Stimulated activated CD8-positive, alpha-beta memory T cell treated with anti-CD3 and anti-CD28 coated beads, Interleukin-7, amount 100 ng/mL, for 24 hours (primary cell): Measurements from ENCODE around the gene GRIK4.

Source experiments
- DNase-seq: peaks from one replicate; pipeline ENCODE4 v3.0.0-alpha.2; 2020; ENCODE audit warnings: low read depth

The GRIK4 gene

DNA sequence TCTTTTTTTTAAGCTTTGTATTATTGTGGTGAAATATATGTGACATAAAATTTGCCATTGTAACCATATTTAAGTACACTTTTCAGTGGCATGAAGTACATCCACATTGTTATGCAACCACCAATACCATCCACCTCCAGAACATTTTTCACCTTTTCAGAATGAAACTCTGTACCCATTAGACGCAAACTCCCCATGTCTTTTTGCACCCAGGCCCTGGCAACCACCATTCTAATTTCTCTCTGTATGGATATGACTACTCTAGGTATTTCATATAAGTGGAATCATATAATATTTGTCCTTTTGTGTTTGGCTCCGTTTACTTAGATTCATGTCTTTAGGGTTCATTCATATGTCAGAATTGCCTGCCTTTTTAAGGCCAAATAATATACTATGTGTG, 329.5 kb downstream of the GRIK4 start:
- no peak for DNase-seq

DNA sequence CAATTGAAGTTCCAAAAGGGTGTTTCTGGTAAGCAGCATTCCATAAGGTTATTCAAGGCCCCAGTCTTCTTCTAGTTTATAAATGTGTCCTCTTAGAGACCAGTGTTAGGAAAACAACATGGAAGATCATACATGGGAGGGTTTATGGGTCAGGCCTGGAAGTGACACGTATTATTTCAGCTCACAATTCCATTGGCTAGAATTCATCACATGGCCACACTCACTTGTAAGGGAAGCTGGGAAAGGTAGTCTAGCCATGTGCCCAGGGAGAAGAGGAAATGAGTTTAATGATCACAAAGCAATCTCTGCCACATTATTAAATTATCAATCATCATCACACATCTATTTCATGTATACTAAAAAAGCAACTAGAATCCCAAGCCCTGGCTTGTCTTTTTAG, 330.6 kb downstream of the GRIK4 start:
- no peak for DNase-seq

DNA sequence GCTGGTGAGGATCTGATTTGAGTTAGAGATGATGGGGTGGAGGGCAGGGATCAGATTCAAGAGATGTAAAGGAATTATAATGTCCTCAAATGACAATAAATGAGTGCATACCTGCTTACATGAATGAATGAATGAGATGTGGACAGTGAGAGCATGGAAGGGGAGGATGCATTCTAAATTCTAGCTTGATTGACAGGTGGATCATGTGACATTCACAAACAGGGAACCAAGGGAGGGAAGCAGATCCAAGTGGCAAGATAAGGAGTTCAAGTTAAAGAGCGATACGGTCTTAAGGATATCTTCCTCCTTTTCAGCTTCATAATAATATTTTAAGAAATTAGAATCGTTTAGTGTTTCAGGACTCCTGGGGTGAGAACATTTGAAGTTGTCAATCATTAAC, 341.9 kb downstream of the GRIK4 start:
- DNase-seq: no peak

DNA sequence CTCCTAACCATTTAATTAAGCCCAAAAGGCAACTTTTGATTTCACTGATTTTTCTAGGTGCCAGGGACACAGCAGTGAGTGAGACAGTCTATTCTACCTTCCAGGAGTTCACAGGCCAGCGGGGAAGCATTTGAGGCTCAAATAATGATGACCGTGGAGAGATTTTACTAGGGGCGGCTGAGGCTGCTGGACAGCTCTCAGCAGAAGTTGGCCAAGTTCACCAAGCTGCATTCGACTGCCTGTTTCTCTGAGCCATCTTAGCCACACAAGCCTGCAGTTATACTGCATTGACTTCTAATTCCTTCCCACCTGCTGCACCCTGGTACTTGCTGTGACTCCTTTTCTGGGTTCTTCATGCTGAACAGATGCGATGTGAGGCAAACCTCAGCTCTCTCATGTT, 343.4 kb downstream of the GRIK4 start:
- DNase-seq: no peak

DNA sequence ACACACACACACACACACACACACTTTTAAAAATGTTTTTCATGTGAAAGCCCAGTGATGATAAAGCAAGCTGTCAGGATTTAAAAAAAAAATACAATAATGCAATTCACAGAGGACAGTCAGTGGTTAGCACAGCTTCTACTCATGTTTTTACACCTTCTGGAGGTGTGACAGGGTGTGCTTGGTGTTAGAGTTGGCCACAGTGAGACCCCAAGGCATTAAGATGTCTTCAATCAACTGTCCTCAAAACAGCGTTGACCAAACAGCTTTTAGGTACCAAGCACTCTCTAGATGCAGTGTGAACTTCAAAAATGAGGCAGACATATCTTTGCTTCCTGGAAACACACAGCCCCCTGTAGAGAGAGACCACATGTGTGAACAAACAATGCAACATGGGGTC, 346.0 kb downstream of the GRIK4 start:
- DNase-seq: no peak

DNA sequence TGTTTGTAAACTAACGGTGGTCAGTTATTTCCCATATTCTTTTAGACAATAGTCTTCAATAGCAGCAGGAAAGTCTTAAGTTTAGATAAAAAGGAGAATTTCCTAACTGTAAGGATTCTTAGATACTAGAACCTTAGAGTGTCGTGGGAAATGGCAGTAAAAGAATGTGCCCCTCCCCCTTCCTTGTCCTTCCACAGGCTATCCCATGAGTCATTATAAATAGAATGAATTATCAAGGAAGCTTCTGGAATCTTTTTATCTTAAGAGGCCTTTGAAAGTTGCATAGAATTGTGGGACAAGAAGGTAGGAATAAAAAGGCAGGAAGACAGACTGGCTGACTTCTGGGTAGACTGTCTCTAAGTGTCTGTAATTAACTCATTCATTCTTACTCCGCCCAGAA, 347.2 kb downstream of the GRIK4 start:
- no peak for DNase-seq

DNA sequence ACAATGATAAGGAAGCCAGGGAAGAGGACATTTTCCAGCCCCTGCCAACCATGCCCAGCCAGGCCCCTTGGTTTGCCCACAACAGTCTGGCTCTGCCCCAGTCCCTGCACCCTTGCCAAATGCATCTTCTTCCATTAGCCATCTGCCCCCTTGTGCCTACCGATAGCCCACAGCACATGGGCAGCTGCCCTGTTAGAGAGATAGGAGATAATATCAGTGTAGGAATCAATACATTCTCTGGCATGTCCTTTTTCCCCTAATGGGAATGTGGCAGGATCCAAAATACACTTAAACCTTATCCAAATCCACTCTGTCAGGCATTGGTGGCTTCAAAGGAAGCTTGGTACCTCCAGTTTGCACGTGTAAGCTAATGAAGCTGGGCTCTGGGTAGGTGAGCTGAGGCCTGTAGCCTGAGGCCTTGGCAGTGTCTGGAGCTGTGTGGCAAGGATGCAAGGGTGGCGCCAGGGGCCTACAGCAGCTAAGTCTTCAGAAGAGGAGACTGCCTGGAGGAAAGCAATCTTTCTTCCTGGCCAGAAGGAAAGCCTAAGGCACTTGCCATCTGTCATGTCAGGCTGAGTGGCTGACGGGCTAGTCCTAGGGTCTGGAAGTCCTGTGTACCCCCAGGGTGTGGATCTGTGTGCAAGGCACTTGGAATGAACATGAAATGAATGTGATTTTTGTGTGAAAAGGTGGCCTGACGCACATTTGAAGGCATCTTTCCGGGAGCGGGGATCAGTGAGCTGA, 348.2 kb downstream of the GRIK4 start:
- no peak for DNase-seq

DNA sequence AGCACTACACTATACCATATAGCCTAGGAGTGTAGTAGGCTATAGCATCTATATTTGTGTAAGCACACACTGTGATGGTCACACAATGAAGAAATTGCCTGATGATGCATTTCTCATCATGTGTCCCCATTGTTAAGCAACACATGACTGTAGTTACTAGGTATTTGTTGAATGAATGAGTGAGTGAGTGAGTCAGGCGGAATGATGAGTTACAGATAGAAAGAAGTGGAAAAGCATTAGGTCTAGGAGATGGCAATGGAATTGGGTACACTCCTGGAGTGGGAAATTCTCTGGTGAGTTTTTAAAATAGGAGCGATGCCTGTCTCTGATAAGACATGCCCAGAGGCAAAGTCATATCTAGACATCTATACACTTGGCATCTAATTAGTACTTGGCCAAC, 351.8 kb downstream of the GRIK4 start:
- no peak for DNase-seq

DNA sequence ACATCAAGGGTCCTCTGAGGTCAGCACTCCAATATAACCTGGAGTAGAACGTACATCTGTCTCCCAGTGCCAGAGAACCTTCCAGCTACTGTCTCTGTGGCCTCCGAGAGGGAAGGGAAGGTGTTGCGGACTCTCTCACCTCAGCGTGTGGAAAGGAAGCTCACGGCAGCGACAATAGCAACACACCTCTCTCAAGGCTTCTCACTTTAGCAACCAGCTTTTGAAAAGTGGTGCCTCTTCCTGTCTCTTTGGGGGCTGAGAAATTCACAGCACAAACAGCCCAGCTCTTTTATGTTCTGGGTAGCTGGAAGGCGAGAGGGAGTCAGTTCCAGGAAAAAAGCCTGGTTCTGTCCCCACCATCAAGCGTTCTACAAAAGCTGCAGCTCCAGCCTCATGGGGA, 355.5 kb downstream of the GRIK4 start:
- DNase-seq: no peak

DNA sequence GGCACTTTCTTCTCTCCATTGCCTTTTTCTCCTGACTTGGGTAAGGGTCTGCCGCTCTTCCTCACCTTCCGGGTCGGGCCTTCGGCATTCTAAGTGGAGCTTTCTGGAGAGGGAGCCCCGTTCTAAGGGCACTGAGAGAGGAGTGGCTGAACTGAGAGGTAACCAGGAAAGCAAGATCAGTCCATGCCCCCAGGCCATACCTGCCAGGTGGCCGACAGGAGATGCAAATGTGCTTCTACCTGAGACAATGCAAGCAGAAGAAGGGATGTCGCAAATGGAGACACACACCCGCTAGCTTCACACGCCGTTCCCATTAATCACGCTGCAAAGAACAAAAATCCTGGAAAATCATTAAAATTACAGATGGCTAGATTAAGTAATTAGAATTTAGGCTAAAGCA, 356.0 kb downstream of the GRIK4 start:
- DNase-seq: no peak

DNA sequence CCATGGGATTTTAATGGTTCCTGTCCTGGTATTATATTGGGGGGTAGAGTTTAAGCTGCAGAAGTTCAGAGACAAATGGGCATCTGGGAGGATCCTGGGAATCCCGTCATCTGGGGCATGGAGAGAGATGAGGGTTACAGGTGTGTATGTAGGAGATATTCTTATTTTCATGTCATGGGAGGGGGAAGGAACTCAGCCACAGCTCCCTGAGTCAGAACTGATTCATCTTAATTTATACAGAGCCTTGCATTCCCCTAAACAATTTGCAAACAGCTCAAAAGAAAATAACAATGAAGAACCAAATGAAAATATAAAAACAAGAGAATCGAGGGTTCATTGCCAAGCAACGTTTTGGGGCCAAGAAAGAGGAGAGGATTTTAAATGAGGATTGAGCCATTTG, 356.4 kb downstream of the GRIK4 start:
- DNase-seq: no peak

DNA sequence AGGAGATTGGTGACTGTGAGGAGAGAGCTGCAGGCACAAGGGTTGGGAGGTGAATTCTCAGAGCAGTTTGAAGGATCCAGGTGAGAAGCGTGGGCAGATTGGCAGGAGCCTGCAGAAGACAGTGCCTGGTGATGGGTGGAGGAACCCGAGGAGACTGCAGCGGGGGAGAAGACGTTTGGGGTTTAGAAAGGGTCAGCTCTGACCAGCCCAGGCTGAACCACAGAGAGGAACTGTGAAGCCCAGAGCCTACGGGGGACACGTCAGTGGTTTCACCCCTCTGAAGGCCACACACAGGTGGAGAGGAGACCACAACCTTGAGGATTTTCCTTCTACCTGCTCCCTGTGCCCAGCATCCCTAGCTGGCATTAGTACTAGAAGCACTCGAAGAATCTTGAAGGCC, 357.5 kb downstream of the GRIK4 start:
- no peak for DNase-seq

DNA sequence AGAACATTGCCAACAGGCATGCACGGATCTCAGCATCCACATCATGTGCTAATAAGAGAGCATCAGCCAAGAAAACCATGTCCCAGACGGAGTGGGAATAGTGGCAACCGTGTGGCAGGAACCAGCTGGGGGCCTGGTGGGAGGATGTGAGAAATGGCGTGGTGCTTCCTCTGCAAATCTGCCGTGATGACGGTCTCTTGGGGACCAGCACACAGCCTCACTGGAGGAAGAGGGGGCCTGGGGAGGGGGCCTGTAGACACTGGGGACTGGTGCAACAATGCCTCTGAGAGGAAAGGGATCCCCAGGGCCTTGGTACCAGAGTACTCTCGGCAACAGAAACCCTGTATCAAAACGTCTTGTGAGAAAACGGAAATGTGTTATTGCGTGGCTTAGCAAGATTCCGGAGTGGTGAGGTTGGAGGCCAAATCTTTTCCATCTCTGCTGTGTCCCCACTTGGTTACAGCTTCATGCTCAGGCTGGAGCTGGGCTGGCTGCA, 358.0 kb downstream of the GRIK4 start:
- DNase-seq: no peak

DNA sequence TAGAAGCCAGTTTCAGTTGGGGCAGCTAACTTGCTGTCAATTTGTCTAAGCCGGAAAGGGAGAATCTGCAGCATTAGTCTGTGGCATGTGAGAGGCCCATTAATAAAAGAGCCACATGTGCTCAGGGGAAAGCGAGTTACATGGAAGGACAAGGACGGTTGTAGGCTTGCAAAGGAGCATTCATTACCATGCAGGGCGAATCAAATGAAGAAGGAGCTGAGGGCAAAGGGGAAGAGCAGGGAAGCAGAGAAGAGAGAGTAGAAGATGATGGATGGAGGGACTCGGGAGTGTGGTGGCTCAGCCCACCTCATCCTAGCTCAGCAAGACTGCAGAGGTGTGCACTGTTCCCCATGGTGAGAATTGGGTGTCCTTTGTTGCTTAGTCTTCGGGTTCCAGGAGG, 359.6 kb downstream of the GRIK4 start:
- no peak for DNase-seq

DNA sequence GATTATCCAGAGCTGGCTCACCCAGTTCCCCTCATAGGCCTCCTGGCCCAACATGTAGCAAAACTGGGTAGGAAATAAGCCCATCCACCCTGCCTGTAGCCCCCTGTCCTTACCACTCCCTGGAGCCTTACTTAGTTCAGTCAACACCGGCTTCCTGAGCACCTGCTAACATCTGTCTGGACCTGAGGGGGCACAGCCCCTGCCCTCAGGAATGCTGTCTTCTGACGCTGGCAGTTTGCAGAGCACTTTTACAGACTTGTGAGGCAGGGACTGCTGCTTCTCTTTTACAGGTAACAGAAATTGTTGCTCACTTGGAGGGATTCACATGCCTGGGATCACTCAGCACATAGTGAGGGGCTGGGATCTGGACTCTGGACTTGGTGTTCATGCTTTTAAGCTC, 360.4 kb downstream of the GRIK4 start:
- DNase-seq: no peak

DNA sequence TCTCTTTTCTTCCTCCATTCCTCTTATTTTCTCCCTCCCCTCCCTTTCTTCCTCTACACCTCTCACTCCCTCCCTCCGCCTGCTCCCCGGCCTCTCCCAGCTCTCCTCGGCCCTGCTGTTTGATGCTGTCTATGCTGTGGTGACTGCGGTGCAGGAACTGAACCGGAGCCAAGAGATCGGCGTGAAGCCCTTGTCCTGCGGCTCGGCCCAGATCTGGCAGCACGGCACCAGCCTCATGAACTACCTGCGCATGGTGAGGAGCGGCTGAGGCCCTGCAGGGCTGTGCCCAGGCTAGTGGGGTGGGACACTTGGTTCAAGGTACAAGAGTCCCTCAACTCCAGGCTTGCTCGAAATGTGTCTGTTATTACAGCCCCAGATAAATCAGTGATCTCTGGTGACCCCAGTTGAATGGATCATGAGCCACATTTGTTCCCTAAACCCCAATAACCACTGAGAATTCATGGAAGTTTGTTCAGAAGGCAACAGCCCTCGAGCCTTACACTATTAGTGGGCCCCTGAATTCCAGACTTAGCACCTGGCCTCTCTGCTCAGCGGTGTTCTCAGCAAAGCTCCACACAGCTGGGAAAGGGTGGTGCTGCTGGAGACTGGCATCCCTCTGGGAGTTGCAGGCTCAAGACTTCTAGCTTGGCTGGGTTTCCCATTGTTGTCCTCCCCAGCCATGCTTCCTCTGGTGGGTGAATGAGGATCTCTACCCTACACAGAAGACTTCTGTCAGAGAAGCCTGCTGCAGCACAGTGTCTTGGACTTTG, 362.6 kb downstream of the GRIK4 start:
- DNase-seq: no peak

DNA sequence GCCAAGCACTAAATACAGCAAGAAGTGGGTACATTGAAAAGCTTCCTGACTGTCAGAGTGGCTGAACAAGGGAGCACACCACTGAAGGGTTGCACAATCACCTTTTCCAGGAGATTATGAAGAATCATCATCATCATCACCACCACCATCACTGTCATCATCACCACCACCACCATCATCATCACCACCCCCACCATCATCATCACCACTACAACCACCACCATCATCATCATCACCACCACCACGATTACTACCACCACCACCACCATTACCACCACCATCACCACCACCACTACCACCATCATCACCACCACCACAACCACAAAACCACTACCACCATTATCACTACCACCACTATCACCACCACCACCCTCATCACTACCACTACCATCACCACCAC, 364.4 kb downstream of the GRIK4 start:
- no peak for DNase-seq

DNA sequence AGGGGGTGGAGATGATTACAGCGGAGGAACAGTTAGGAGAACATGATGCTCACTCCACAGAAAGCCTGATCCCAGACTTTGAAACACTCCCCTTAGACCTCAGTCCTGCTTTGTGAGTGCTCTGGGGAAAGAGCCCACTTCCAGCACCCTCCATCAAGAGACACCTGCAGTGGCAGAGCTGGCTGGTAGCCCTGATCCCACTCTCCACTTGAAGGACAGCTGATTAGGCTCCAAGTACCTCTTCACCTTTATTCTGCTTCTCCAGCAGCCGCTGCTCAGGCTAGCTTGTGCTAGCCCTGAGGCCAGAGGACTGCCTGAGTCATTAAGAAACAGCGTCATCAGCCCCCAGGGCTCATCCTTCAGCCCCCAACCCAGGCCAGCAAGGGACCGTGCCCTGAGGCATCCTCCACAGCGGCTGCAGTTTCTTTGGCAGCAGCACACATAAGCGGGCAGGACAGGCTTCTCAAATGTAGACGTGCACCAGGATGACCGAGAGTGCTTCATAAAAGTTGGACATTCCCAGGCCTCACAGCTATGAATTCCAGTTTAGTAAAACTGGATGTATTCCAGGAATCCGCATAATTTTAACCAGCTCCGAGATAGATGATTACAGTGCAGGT, 366.3 kb downstream of the GRIK4 start:
- DNase-seq: no peak

DNA sequence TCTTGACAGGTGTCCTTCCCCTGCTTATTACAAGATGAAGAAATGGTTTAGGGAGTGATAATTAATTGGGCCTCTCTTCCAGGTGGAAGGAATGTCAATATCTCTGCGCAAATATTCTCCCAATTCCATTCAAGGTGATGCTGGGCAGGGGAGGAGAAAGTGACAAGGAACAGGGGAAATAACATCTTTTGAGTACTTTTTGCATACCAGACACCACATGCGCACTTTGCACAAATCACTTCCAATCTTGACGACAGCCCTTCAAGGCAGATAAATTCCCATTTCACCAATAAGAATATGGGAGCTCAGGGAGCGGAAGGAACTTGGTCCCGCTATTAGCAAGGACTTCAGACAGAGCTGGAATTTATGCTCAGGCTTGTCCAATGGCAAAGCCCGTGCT, 367.2 kb downstream of the GRIK4 start:
- DNase-seq: no peak

DNA sequence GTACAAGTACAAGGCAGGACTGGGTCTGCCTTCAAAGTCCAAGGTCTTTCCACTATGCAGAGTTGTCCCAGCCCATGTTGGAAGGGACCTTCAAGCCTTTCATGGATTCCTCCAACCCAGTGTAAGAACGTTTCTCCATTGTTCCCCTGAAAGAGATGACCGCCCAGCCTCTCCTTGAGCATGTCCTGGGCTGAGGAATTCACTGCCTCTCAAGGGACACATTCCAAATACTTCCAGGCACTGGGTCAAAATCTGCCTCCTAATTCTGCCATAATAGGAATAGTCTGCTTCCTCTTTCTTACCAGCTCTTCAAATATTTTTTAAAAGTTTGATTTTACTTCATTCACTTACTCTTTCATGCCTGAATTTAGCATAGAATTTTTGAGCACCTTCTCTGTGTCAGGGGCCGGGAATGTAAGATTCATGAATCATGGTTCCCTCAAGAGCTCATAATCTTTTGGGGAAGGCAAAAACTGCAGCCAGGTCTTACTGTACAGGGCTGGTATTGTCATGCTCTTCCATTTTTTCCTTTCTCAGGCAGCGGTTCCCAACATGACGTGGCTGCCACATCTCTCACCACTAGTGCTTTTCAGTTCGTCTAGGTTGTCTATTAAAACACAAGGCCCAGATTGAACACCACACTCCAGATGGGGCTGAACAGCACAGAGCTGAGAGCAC, 369.1 kb downstream of the GRIK4 start:
- DNase-seq: no peak

DNA sequence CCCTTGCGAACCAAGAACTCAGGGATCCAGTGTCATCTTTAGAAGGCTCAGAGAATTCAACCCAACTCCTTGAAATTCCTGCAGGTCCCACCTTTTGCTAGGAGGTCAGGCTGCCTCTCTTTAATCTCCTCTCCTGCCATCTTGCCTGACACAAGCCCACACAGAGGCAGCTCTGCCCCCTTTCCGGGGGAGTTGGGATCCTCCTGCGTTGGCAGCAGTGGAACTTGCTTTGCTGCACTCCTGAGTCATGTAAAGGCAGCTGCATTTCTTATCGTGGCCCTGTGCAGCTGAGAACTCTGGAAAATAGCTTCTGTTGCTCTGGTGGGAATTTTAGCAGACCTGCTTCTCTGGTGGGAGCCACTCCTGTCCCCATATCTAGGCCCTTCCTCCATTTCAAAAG, 370.0 kb downstream of the GRIK4 start:
- no peak for DNase-seq

DNA sequence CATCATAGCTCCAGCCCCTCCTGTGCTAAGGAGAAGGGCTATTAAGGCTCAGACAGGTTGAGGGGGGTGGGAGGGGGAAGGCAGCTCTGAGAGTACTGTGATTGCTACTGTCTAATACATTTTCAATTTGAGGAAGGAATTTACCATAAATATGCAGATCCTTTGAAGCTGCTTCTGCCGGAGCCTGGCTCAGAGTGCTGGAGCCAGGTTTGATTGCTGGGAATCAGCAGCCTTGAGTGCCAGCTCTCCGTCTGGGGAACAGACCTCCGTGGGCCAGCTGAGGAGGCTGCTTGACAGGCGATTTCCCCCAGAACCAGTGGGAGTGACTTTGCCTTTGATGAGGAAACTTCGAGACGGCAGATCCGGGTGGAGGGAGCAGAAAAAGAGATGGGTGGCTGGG, 370.6 kb downstream of the GRIK4 start:
- DNase-seq: no peak
